BJ (cell line): ENCODE data around the gene EFNA1. TPM values are rescaled to one million over a fixed set of nuclear protein-coding genes. Genes with fewer than 3 reads are reported as not detected.

ENCODE experiments used
- CTCF ChIA-PET: fragments of 350-600 bp; formaldehyde crosslinking; extraction: SDS; loops from one replicate; lab custom pipeline; 2021; ENCODE audit warnings: antibody characterized with exemption, inconsistent platforms; lab: Yijun Ruan, JAX
- POLR2A ChIA-PET: fragments of 300-600 bp; sonication (Branson Sonifier 250); formaldehyde crosslinking; extraction: SDS; loops from one replicate; lab custom pipeline; 2021; ENCODE audit warnings: antibody characterized with exemption; lab: Charles Lee
- DNase-seq: peaks from one replicate; pipeline ENCODE4 v3.0.0-alpha.2; 2011; ENCODE audit warnings: low read depth
- H3K27me3 ChIP-seq: 2 replicates; pipeline ENCODE4 v1.6.0; 2011; ENCODE audit warnings: low read length; ENCODE audit not compliant: control insufficient read depth, insufficient read depth
- H3K36me3 ChIP-seq: 2 replicates; pipeline ENCODE4 v1.5.1; 2011; ENCODE audit warnings: low read length; ENCODE audit not compliant: control insufficient read depth, insufficient read depth
- H3K4me3 ChIP-seq: 2 replicates; pipeline ENCODE4 v1.5.1; 2011; ENCODE audit warnings: low read depth, mild to moderate bottlenecking, control low read depth, low read length
- polyA plus RNA-seq: library from polyadenylated mRNA; depleted of rRNA; stranded (reverse); fragments of >200 nt; gene quantifications from 2 replicates; pipeline ENCODE4 v1.2.3, GENCODE V29; 2011
- TF ChIP-seq, protein P1 (sequence below): IDR thresholded peaks from 2 replicates; pipeline ENCODE4 v1.5.1; 2011; ENCODE audit warnings: low read depth, mild to moderate bottlenecking, control low read depth, inconsistent platforms, low read length, moderate library complexity; ENCODE audit not compliant: insufficient read depth

The EFNA1 gene
- polyA plus RNA-seq, 1 experiment, result 1.6 TPM

DNA sequence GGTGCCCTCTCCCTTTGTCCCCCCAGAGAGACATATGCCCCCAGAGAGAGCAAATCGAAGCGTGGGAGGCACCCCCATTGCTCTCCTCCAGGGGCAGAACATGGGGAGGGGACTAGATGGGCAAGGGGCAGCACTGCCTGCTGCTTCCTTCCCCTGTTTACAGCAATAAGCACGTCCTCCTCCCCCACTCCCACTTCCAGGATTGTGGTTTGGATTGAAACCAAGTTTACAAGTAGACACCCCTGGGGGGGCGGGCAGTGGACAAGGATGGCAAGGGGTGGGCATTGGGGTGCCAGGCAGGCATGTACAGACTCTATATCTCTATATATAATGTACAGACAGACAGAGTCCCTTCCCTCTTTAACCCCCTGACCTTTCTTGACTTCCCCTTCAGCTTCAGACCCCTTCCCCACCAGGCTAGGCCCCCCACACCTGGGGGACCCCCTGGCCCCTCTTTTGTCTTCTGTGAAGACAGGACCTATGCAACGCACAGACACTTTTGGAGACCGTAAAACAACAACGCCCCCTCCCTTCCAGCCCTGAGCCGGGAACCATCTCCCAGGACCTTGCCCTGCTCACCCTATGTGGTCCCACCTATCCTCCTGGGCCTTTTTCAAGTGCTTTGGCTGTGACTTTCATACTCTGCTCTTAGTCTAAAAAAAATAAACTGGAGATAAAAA lies 40.7 kb upstream of the EFNA1 start:
- Histone ChIP-seq H3K27me3 (peaks cover 19% of the 10 kb centered on the region), H3K4me3 (no peak overlapping the region), H3K36me3 (no peaks in the 10 kb centered on the region)
- TF ChIP-seq, protein P1, sequence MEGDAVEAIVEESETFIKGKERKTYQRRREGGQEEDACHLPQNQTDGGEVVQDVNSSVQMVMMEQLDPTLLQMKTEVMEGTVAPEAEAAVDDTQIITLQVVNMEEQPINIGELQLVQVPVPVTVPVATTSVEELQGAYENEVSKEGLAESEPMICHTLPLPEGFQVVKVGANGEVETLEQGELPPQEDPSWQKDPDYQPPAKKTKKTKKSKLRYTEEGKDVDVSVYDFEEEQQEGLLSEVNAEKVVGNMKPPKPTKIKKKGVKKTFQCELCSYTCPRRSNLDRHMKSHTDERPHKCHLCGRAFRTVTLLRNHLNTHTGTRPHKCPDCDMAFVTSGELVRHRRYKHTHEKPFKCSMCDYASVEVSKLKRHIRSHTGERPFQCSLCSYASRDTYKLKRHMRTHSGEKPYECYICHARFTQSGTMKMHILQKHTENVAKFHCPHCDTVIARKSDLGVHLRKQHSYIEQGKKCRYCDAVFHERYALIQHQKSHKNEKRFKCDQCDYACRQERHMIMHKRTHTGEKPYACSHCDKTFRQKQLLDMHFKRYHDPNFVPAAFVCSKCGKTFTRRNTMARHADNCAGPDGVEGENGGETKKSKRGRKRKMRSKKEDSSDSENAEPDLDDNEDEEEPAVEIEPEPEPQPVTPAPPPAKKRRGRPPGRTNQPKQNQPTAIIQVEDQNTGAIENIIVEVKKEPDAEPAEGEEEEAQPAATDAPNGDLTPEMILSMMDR, result no peak
- ChIA-PET CTCF (interaction anchor here (0.6 to 4.7 kb wide), 14 partner anchors 9 to 131 kb away, joined by 3 to 147 read pairs (median 10); partner anchors contain the start of genes ADAM15, EFNA4, KRTCAP2 and PBXIP1), POLR2A (no interaction called here)
- no peak for DNase-seq

DNA sequence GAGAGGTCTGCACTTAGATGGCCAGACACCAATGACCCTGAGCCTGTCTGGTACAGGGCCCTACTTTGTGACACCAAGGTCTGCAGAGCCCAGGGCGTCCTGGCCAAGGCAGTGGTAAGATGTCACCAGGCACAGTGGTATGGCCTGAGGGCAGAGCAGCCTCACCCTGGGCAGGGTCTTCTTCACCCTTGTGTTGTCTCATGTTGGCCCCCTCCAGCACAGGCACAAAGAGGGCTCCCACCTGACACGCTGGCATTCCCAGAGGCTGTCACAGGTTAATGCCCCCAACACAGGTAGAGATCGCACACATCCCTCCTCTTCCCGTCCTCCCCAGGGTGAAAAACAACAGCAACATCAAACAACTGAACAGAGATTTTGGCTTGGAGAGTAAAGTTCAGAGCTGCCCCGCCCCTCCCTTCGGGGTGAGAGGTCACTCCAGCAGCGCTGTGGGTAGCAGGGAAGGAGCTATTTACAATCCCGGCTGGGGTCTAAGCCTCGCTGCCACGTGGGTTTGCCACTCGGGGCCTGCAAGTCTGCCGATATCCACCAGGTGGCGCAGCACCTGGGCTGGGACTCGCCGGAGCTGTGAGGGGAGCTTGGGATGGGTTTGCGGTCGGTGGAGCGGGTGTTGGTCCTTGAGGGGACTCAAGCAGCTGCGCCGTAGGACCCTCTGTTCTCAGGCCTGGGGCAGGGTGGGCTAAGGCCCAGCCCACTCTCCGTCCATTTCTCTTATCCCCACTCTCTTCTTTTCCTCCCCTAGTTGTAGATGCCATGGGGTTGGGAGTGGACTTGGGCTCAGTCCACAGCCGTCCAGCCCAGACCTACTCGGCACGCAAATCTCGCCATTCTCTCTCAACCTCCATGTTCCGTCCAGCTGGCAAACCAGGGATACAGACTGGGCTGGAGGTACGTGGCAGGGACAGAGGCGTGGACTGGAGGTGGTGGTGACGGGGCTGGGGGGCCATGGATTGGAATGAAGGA lies 36.3 kb upstream of the EFNA1 start:
- CTCF ChIA-PET, result interaction anchor here (0.7 to 6.7 kb wide), 39 partner anchors 9 to 560 kb away, joined by 3 to 259 read pairs (median 5); partner anchors contain the start of genes ADAM15, EFNA3, EFNA4 and KRTCAP2
- H3K4me3 ChIP-seq, result no peak overlapping the region
- no peaks in the 10 kb centered on the region for H3K36me3 ChIP-seq
- TF ChIP-seq, protein P1, result peak; percentile 98
- H3K27me3 ChIP-seq, result peaks cover 6% of the 10 kb centered on the region
- DNase-seq, result no peak
- POLR2A ChIA-PET, result no interaction called here

DNA sequence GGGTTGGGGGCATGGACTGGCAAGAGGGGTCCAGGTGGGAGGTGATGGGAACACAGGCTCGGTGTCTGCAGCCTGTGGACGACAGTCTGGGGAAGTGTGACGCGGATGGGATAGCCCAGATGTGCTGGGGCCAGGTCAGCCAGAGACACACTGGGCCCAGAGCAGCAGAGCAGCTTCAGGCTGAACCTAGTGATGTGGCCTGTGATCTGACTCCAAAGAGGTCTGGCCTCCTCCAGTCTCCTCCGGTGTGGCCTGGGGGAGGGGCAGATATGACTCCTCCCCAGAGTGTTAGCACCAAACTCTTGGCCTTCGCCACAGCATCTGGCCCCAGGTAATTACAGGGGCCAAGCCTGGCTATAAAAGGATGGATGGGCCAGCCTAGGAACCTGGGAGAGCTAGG lies 35.5 kb upstream of the EFNA1 start:
- ChIA-PET POLR2A (no interaction called here), CTCF (interaction anchor here (0.8 to 6.7 kb wide), 35 partner anchors 8 to 559 kb away, joined by 3 to 259 read pairs (median 5); partner anchors contain the start of genes ADAM15, EFNA3, EFNA4 and KRTCAP2)
- no peak for DNase-seq
- Histone ChIP-seq H3K4me3 (no peak overlapping the region), H3K36me3 (no peaks in the 10 kb centered on the region), H3K27me3 (peaks cover 8% of the 10 kb centered on the region)
- TF ChIP-seq, protein P1, result no peak

DNA sequence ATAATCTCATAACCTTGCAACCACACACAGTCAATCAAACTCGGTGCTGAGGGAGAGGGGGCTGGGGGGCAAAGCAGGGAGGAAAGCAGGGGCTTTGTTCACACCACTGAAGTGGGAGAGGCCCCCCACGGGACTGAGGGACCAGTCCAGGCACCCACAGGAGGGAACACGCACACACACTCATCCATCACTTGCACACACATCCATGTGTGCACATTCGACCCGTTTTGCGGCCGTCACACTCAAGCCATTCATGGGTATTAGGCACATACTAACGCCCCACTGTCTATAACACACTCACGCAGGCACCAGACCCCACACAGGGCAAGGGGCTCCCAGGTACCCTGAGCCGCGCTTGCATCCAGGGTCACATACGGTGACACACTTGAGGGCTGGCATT lies 35.0 kb upstream of the EFNA1 start:
- no peak for DNase-seq
- Histone ChIP-seq H3K36me3 (no peaks in the 10 kb centered on the region), H3K27me3 (peaks cover 8% of the 10 kb centered on the region), H3K4me3 (no peak overlapping the region)
- TF ChIP-seq, protein P1, result no peak
- ChIA-PET CTCF (interaction anchor here (1.7 to 6.7 kb wide), 9 partner anchors 24 to 82 kb away, joined by 5 to 259 read pairs (median 15); partner anchors contain the start of genes EFNA4 and KRTCAP2), POLR2A (no interaction called here)
